ENCODE measurements around the gene TMPRSS12. TPM values are rescaled to one million over a fixed set of nuclear protein-coding genes. Genes with fewer than 3 reads are reported as not detected.
"Not testable (repeated sequence)": the region's sequence is repeated elsewhere in the genome, so short reads cannot be mapped to it uniquely, and the experiment has no call there.

The TMPRSS12 gene
- total RNA-seq, 1 donor from 2014 or later, result not detected

- Histone ChIP-seq H3K4me3 (ENCODE audit: low read depth, low read length) (no peak overlapping the region), H3K36me3 (ENCODE audit: control insufficient read depth, insufficient read depth, low read length) (no peaks in the 10 kb centered on the region), H3K27me3 (ENCODE audit: control insufficient read depth, insufficient read depth, low read length) (no peaks in the 10 kb centered on the region)
- FAIRE-seq, result no peak
- no peak for TF ChIP-seq CTCF (IDR thresholded peaks at IDR 0.05; ENCODE audit: insufficient read depth, low read length, severe bottlenecking)
- no peak for DNase-seq (ENCODE audit: low read depth)
Measured at GRCh38 chr12:50882563-50882962, 39.8 kb downstream of the TMPRSS12 start.

GRCh38 chr12:50887191-50887590 lies 44.5 kb downstream of the TMPRSS12 start:
- TF ChIP-seq CTCF (IDR thresholded peaks at IDR 0.05; ENCODE audit: insufficient read depth, low read length, severe bottlenecking), result no peak
- no peaks in the 10 kb centered on the region for H3K36me3 ChIP-seq (ENCODE audit: control insufficient read depth, insufficient read depth, low read length)
- no peaks in the 10 kb centered on the region for H3K27me3 ChIP-seq (ENCODE audit: control insufficient read depth, insufficient read depth, low read length)
- DNase-seq (ENCODE audit: low read depth) (no peak), FAIRE-seq (no peak)
- H3K4me3 ChIP-seq (ENCODE audit: low read depth, low read length), result no peak overlapping the region

DNA sequence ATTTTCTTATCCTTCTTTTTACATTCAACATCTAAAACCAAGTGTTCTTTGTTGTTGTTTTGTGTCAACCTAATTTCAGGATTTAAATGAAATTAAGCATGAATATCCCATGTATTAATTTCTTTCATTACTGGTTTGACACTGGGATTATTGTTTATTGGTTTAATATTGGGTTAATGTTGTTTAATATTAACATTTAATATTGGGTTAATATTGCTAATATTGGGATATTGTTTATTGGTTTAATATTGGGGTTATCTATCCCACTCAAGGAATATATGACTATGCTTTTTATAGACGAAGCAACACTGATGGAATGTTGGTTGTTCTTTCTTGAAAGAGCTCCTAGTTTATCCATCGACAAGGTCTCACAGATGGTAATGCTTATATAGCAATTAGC lies 45.9 kb downstream of the TMPRSS12 start:
- FAIRE-seq, result no peak
- TF ChIP-seq CTCF (IDR thresholded peaks at IDR 0.05; ENCODE audit: insufficient read depth, low read length, severe bottlenecking), result no peak
- DNase-seq (ENCODE audit: low read depth), result no peak
- no peaks in the 10 kb centered on the region for H3K36me3 ChIP-seq (ENCODE audit: control insufficient read depth, insufficient read depth, low read length)
- no peaks in the 10 kb centered on the region for H3K27me3 ChIP-seq (ENCODE audit: control insufficient read depth, insufficient read depth, low read length)
- no peak overlapping the region for H3K4me3 ChIP-seq (ENCODE audit: low read depth, low read length)

- TF ChIP-seq CTCF (IDR thresholded peaks at IDR 0.05; ENCODE audit: insufficient read depth, low read length, severe bottlenecking), result no peak
- no peak for FAIRE-seq
- DNase-seq (ENCODE audit: low read depth), result no peak
- H3K36me3 ChIP-seq (ENCODE audit: control insufficient read depth, insufficient read depth, low read length), result no peaks in the 10 kb centered on the region
- H3K4me3 ChIP-seq (ENCODE audit: low read depth, low read length), result no peak overlapping the region
- no peaks in the 10 kb centered on the region for H3K27me3 ChIP-seq (ENCODE audit: control insufficient read depth, insufficient read depth, low read length)
Measured at GRCh38 chr12:50894241-50894640, 51.5 kb downstream of the TMPRSS12 start.

GRCh38 chr12:50901685-50902113 lies 59.0 kb downstream of the TMPRSS12 start:
- H3K27me3 ChIP-seq (ENCODE audit: control insufficient read depth, insufficient read depth, low read length), result no peaks in the 10 kb centered on the region
- DNase-seq (ENCODE audit: low read depth), result no peak
- no peak for TF ChIP-seq CTCF (IDR thresholded peaks at IDR 0.05; ENCODE audit: insufficient read depth, low read length, severe bottlenecking)
- H3K4me3 ChIP-seq (ENCODE audit: low read depth, low read length), result no peak overlapping the region
- no peaks in the 10 kb centered on the region for H3K36me3 ChIP-seq (ENCODE audit: control insufficient read depth, insufficient read depth, low read length)
- no peak for FAIRE-seq

GRCh38 chr12:50908479-50908878 lies 65.8 kb downstream of the TMPRSS12 start:
- not testable (repeated sequence) for H3K36me3 ChIP-seq (ENCODE audit: control insufficient read depth, insufficient read depth, low read length); DNase-seq (ENCODE audit: low read depth); FAIRE-seq

DNA sequence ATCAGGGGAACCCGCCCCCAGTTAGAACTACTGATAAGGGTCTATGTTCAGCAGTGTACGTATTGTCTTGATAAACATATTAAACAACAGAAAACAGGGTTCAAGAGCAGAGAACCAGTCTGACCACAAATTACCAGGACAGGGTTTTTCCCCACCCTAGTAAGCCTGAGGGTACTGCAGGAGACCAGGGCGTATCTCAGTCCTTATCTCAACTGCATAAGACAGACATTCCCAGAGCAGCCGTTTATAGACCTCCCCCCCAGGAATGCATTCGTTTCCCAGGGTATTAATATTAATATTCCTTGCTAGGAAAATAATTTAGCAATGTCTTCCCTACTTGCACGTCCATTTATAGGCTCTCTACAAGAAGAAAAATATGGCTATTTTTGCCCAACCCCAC lies 69.6 kb downstream of the TMPRSS12 start:
- H3K4me3 ChIP-seq (ENCODE audit: low read depth, low read length); FAIRE-seq; H3K36me3 ChIP-seq (ENCODE audit: control insufficient read depth, insufficient read depth, low read length); DNase-seq (ENCODE audit: low read depth); H3K27me3 ChIP-seq (ENCODE audit: control insufficient read depth, insufficient read depth, low read length): not testable (repeated sequence)

More at GRCh38 chr12:50908479-50908878, 65.8 kb downstream of the TMPRSS12 start:
- H3K27me3 ChIP-seq (ENCODE audit: control insufficient read depth, insufficient read depth, low read length); H3K4me3 ChIP-seq (ENCODE audit: low read depth, low read length): not testable (repeated sequence)
